Uterus (tissue), 4 donors: ENCODE measurements around the gene SEPTIN10. TPM values are rescaled to one million over a fixed set of nuclear protein-coding genes. Genes with fewer than 3 reads are reported as not detected.

ENCODE experiments used
- DNase-seq, 2 donors: peaks; one replicate each; pipeline ENCODE4 v3.0.0-alpha.2; 2019 to 2020
- H3K27ac ChIP-seq, 2 donors: fragments of 200-600 bp; sonication (generic); 1 replicate in 1 of 2; 2 replicates in 1 of 2; pipeline ENCODE4 v1.5.1; 2016 to 2018
- H3K27me3 ChIP-seq, 2 donors: fragments of 200-600 bp; sonication (generic); one replicate each; pipeline ENCODE4 v1.5.1; 2018 to 2019; ENCODE audit warnings: control low read depth in 1 of 2
- H3K36me3 ChIP-seq, 2 donors: fragments of 200-600 bp; sonication (generic); one replicate each; pipeline ENCODE4 v1.5.1; 2019; ENCODE audit warnings: control low read depth in 1 of 2
- H3K4me1 ChIP-seq, 2 donors: fragments of 200-600 bp; sonication (generic); one replicate each; pipeline ENCODE4 v1.5.1; 2018 to 2019; ENCODE audit warnings: control low read depth in 1 of 2
- H3K4me3 ChIP-seq, 2 donors: fragments of 200-600 bp; sonication (generic); 1 replicate in 1 of 2; 2 replicates in 1 of 2; pipeline ENCODE4 v1.5.1; 2018 to 2019; ENCODE audit warnings: mild to moderate bottlenecking in 1 of 2
- H3K9me3 ChIP-seq, 2 donors: fragments of 200-600 bp; sonication (generic); one replicate each; pipeline ENCODE4 v1.5.1; 2019; ENCODE audit warnings: control low read depth in 1 of 2
- POLR2A ChIP-seq, 2 donors: fragments of 450-650 bp; IDR thresholded peaks; one replicate each; pipeline ENCODE4 v1.6.1; 2016; ENCODE audit warnings: antibody characterized with exemption in 2 of 2, mild to moderate bottlenecking in 1 of 2, moderate library complexity in 1 of 2
- intact Hi-C: fragments of 100-400 bp; cut with DNase I; formaldehyde crosslinking; loops from one replicate; pipeline ENCODE4 v1.15.1; 2023; ENCODE audit warnings: low total_unique reads
- total RNA-seq, 4 donors: library from RNA; depleted of rRNA in 3 of 4; stranded (reverse); fragments of >200 nt in 3 of 4; gene quantifications; one replicate each; pipeline versions ENCODE4 v1.1.0 to v1.2.4, GENCODE V29; 2014 to 2023
- TF ChIP-seq, protein P1 (sequence below), 4 experiments: fragments of 200-600 bp in 2 of 4; fragments of 450-650 bp in 2 of 4; sonication (generic) in 2 of 4; IDR thresholded peaks; one replicate each; pipeline ENCODE4 v1.5.1; 2016 to 2019; ENCODE audit warnings: antibody characterized with exemption in 4 of 4, mild to moderate bottlenecking in 2 of 4, moderate library complexity in 1 of 4
- donor health status: DM: yes; HTN: yes; CAD: no.

SEPTIN10 gene
- total RNA-seq, 4 donors from 2014 or later = 52.8 to 181 (median 121) TPM

DNA sequence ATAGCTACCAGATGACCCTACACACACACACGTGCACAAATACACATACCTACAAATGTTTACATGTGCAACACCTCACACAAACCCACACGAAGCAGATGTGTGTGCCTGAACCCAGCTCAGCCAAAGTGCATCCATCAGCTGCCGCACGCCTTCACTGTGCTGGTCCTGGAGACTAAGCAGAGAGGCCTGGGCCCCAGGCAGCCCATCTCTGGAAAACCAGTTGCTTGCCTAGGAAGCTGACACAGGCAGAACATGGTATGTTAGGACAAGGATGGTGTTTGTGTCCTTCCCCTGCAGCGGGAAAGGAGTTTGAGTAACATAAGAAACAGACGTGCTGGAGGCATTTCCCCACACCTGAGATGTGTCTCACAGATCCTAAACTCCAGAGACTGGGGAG is 86.7 kb downstream of the SEPTIN10 start:
- no peak overlapping the region for H3K4me3 ChIP-seq
- H3K27ac ChIP-seq = no peak overlapping the region
- intact Hi-C loops = no loop called here
- H3K9me3 ChIP-seq = no peaks in the 10 kb centered on the region
- H3K4me1 ChIP-seq = no peaks in the 10 kb centered on the region
- DNase-seq = peak in 1 of 2 donors; percentile 7
- H3K36me3 ChIP-seq = no peaks in the 10 kb centered on the region
- no peak for TF ChIP-seq POLR2A (IDR thresholded peaks at IDR 0.05)
- TF ChIP-seq, protein P1, sequence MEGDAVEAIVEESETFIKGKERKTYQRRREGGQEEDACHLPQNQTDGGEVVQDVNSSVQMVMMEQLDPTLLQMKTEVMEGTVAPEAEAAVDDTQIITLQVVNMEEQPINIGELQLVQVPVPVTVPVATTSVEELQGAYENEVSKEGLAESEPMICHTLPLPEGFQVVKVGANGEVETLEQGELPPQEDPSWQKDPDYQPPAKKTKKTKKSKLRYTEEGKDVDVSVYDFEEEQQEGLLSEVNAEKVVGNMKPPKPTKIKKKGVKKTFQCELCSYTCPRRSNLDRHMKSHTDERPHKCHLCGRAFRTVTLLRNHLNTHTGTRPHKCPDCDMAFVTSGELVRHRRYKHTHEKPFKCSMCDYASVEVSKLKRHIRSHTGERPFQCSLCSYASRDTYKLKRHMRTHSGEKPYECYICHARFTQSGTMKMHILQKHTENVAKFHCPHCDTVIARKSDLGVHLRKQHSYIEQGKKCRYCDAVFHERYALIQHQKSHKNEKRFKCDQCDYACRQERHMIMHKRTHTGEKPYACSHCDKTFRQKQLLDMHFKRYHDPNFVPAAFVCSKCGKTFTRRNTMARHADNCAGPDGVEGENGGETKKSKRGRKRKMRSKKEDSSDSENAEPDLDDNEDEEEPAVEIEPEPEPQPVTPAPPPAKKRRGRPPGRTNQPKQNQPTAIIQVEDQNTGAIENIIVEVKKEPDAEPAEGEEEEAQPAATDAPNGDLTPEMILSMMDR (IDR thresholded peaks at IDR 0.05) = no peak
- no peaks in the 10 kb centered on the region for H3K27me3 ChIP-seq

DNA sequence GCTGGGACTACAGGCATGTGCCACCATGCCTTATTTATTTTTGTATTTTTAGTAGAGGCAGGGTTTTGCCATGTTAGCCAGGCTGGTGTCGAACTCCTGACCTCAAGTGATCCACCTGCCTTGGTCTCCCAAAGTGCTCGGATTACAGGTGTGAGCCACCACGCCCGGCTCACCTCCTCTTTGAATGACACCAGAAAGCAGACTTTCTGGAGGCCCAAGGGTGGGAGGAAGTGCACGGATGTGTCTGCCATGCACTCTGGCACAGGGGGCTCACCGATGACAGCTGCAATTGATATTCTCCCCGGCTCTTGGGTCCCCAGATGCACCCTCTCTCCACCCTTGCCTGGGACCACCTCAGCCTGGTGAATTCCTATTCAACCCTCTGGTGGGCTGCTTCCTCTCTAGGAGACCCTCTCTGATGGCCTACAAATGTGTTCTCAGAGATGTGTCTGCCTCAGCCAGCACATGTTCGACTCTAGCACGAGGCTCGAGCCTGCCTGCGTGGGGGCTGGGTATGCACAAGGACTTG is 87.3 kb downstream of the SEPTIN10 start:
- no peaks in the 10 kb centered on the region for H3K36me3 ChIP-seq
- H3K27ac ChIP-seq = no peak overlapping the region
- DNase-seq = peak in 1 of 2 donors; percentile 3
- intact Hi-C loops = no loop called here
- H3K4me1 ChIP-seq = no peaks in the 10 kb centered on the region
- no peak for TF ChIP-seq POLR2A (IDR thresholded peaks at IDR 0.05)
- TF ChIP-seq, protein P1 (IDR thresholded peaks at IDR 0.05) = no peak
- no peak overlapping the region for H3K4me3 ChIP-seq
- H3K9me3 ChIP-seq = no peaks in the 10 kb centered on the region
- no peaks in the 10 kb centered on the region for H3K27me3 ChIP-seq

DNA sequence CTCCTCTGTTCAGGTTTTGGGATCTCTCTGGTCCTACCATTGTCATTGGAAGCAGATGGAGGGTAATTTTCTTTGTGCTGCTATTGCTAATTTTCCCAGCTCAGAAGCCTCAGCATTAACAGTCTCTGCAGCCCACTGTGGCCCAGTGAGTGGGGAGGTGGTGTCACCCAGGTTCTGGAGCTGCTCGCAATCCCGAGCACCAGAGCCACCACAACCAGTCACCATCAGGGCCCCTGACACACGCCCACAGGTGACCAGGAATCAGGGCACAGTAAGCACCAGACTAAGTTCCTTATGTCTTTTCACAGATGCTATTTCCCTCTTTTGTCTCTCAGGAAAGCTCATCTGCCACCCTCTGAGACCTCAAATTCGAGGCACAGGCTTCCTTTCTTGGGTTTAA is 87.9 kb downstream of the SEPTIN10 start:
- Histone ChIP-seq H3K27me3 (no peaks in the 10 kb centered on the region), H3K36me3 (no peaks in the 10 kb centered on the region), H3K27ac (no peak overlapping the region), H3K9me3 (no peaks in the 10 kb centered on the region), H3K4me1 (no peaks in the 10 kb centered on the region), H3K4me3 (no peak overlapping the region)
- no peak for TF ChIP-seq POLR2A (IDR thresholded peaks at IDR 0.05)
- TF ChIP-seq, protein P1 (IDR thresholded peaks at IDR 0.05) = no peak
- intact Hi-C loops = no loop called here
- DNase-seq = no peak

DNA sequence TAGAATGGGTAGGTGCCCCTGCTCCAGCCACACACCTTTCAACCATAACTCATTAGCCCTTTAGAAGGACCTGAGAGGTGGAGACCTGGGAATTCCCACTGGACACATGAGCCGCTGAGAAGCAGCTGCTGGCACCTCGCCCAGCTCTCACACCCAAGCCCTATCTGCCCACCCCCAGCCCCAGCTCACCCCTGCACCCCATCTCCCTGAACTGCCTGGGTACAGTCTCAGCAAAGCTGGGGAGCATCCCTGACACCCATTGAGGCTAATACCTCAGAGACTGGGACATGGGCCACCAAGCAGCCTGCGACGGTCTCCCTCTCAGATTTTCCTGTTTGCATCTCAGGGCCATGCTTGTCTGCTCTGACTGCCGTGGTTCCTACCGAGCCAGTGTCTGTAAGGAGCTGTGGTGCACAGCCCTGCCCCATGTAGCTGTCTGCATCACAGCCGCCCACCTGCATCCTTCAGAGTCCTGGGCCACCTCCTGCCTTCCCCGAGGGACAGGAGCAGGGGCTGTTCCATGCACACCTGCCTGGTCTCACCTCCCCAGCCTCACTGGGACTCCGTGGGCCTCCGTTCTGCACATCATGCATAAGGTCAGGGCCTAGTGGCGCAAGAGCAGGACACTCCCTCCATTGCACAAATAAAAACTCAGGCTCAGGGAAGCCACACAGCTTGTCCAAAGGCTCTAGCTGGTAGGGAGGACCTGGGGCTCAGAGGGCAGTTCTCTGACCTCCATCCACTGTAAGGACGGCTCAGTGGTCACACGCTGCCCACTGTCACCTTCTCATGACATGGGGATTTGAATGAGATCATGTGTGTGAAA is 90.0 kb downstream of the SEPTIN10 start:
- Histone ChIP-seq H3K27ac (no peak overlapping the region), H3K27me3 (no peaks in the 10 kb centered on the region), H3K36me3 (no peaks in the 10 kb centered on the region), H3K9me3 (no peaks in the 10 kb centered on the region), H3K4me1 (no peaks in the 10 kb centered on the region), H3K4me3 (no peak overlapping the region)
- no peak for DNase-seq
- TF ChIP-seq POLR2A (IDR thresholded peaks at IDR 0.05) = no peak
- TF ChIP-seq, protein P1 (IDR thresholded peaks at IDR 0.05) = no peak
- intact Hi-C loops = no loop called here

DNA sequence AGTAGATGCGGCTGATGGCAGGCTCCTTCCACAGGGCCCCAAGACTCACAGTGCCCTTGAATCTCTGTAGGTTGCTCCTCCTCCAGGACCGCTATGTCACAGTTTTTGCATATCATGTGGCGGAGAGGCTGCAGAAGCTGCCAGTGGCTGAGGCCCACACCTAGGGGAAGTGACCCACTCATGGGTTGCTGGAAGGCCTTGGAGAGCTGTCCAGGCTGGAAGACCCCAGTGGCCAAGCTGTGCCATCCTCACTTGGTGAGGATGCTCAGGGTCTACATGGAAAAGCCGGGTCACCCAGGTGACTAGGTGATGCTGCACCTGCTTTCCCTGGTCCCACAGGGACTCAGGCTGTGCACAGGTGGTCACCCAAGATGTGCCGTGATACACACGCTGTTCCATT is 90.6 kb downstream of the SEPTIN10 start:
- DNase-seq = no peak
- Histone ChIP-seq H3K27me3 (no peaks in the 10 kb centered on the region), H3K4me1 (no peaks in the 10 kb centered on the region), H3K9me3 (no peaks in the 10 kb centered on the region), H3K27ac (no peak overlapping the region), H3K36me3 (no peaks in the 10 kb centered on the region), H3K4me3 (no peak overlapping the region)
- TF ChIP-seq, protein P1 (IDR thresholded peaks at IDR 0.05) = no peak
- no peak for TF ChIP-seq POLR2A (IDR thresholded peaks at IDR 0.05)
- intact Hi-C loops = no loop called here
